Caco-2 (cell line): ENCODE measurements around the gene HINT3. TPM values are rescaled to one million over a fixed set of nuclear protein-coding genes. Genes with fewer than 3 reads are reported as not detected.

Source experiments
- BruUV-seq: library from RNA; stranded (reverse); fragments of 400-500 nt; replicated peaks from 2 replicates; lab custom pipeline; 2021; lab: Mats Ljungman, UMichigan
- CTCF ChIA-PET: fragments of 300-600 bp; sonication (Branson Sonifier 250); formaldehyde crosslinking; loops from one replicate; lab custom pipeline; 2022; ENCODE audit warnings: antibody characterized with exemption; lab: Charles Lee
- POLR2A ChIA-PET: fragments of 300-600 bp; sonication (Branson Sonifier 250); formaldehyde crosslinking; loops from one replicate; lab custom pipeline; 2022; ENCODE audit warnings: antibody characterized with exemption; lab: Charles Lee
- DNase-seq, 2 experiments: peaks; one replicate each; pipeline versions ENCODE4 v3.0.0 to v3.0.0-alpha.2; 2020 to 2022
- H3K27me3 ChIP-seq: replicated peaks from 2 replicates; pipeline ENCODE4 v1.6.0; 2011; ENCODE audit warnings: low read length; ENCODE audit not compliant: control insufficient read depth, insufficient read depth
- H3K36me3 ChIP-seq: 2 replicates; pipeline ENCODE4 v1.5.1; 2011; ENCODE audit warnings: low read length; ENCODE audit not compliant: control insufficient read depth, insufficient read depth
- H3K4me1 ChIP-seq: fragments of 250-450 bp; sonication (Bioruptor Pico); 2 replicates; pipeline ENCODE4 v1.5.1; 2020; ENCODE audit warnings: mild to moderate bottlenecking
- H3K4me3 ChIP-seq: 2 replicates; pipeline ENCODE4 v1.5.1; 2011; ENCODE audit warnings: low read depth, mild to moderate bottlenecking, control low read depth, low read length
- H3K9me3 ChIP-seq: fragments of 250-450 bp; sonication (Bioruptor Pico); 2 replicates; pipeline ENCODE4 v1.5.1; 2020; ENCODE audit warnings: mild to moderate bottlenecking, moderate library complexity
- H3K27ac Mint-ChIP-seq: one replicate; pipeline ENCODE4 v1.8.0; 2022; ENCODE audit warnings: mixed read lengths; ENCODE audit not compliant: unreplicated experiment
- H3K27me3 Mint-ChIP-seq: one replicate; pipeline ENCODE4 v1.8.0; 2022; ENCODE audit warnings: mixed read lengths; ENCODE audit not compliant: insufficient read depth, unreplicated experiment
- H3K36me3 Mint-ChIP-seq: one replicate; pipeline ENCODE4 v1.8.0; 2022; ENCODE audit warnings: mild to moderate bottlenecking, mixed read lengths; ENCODE audit not compliant: insufficient read depth, unreplicated experiment
- H3K4me1 Mint-ChIP-seq: one replicate; pipeline ENCODE4 v1.8.0; 2022; ENCODE audit warnings: low read depth, mixed read lengths; ENCODE audit not compliant: unreplicated experiment
- H3K4me3 Mint-ChIP-seq: one replicate; pipeline ENCODE4 v1.8.0; 2022; ENCODE audit warnings: mild to moderate bottlenecking, moderate library complexity, mixed read lengths; ENCODE audit not compliant: unreplicated experiment
- H3K9me3 Mint-ChIP-seq: one replicate; pipeline ENCODE4 v1.8.0; 2022; ENCODE audit warnings: mixed read lengths; ENCODE audit not compliant: unreplicated experiment
- CTCF ChIP-seq, 2 experiments: fragments of 200-600 bp in 1 of 2; IDR thresholded peaks; 1 replicate in 1 of 2; 2 replicates in 1 of 2; pipeline versions ENCODE4 v1.5.1 to v1.8.0; 2011 to 2022; ENCODE audit warnings: antibody characterized with exemption in 1 of 2, control low read depth in 1 of 2, inconsistent platforms in 1 of 2, low read depth in 1 of 2, low read length in 1 of 2, mild to moderate bottlenecking in 1 of 2, moderate library complexity in 1 of 2; ENCODE audit not compliant: insufficient read depth in 1 of 2, severe bottlenecking in 1 of 2, unreplicated experiment in 1 of 2
- intact Hi-C: fragments of 100-400 bp; cut with micrococcal nuclease; formaldehyde crosslinking; loops from one replicate; pipeline ENCODE4 v1.10.0; 2022; ENCODE audit not compliant: unreplicated experiment
- total RNA-seq: library from RNA; stranded (reverse); gene quantifications from 2 replicates; pipeline ENCODE4 v1.2.3, GENCODE V29; 2022

Gene HINT3
- total RNA-seq, 1 experiment from 2014 or later, result 24.6 TPM

GRCh38 chr6:125944896-125945295 lies 11.7 kb upstream of the HINT3 start:
- H3K4me1 Mint-ChIP-seq, result peaks cover 48% of the 10 kb centered on the region
- DNase-seq, result no peak
- H3K27me3 Mint-ChIP-seq, result no peaks in the 10 kb centered on the region
- H3K36me3 Mint-ChIP-seq, result no peaks in the 10 kb centered on the region
- peak overlapping the region; percentile 77 for H3K27ac Mint-ChIP-seq
- H3K9me3 Mint-ChIP-seq, result no peaks in the 10 kb centered on the region
- peaks cover 98% of the 10 kb centered on the region for H3K4me1 ChIP-seq
- no peak overlapping the region for H3K4me3 Mint-ChIP-seq
- no peak overlapping the region for H3K4me3 ChIP-seq
- no peaks in the 10 kb centered on the region for H3K9me3 ChIP-seq
- BruUV-seq, result no TSS peak
- ChIA-PET CTCF (interaction anchor here (1.0 to 3.0 kb wide), 3 partner anchors 11 to 45 kb away, joined by 4 to 30 read pairs (median 7); partner anchors contain the start of gene HINT3), POLR2A (interaction anchor here (0.6 to 0.9 kb wide), 2 partner anchors 11 to 145 kb away, joined by 3 to 6 read pairs; no protein-coding TSS in a partner anchor)
- intact Hi-C loops, result no loop called here
- H3K36me3 ChIP-seq, result no peaks in the 10 kb centered on the region
- H3K27me3 ChIP-seq, result no peaks in the 10 kb centered on the region
- no peak for TF ChIP-seq CTCF (IDR thresholded peaks at IDR 0.05; ENCODE audit: insufficient read depth in 1 of 2, low read depth in 1 of 2, low read length in 1 of 2, severe bottlenecking in 1 of 2, unreplicated experiment in 1 of 2)

GRCh38 chr6:125945378-125946141 lies 11.0 kb upstream of the HINT3 start:
- Histone ChIP-seq H3K27me3 (no peaks in the 10 kb centered on the region), H3K36me3 (no peaks in the 10 kb centered on the region), H3K4me3 (no peak overlapping the region), H3K9me3 (no peaks in the 10 kb centered on the region), H3K4me1 (peaks cover 95% of the 10 kb centered on the region)
- CTCF ChIA-PET, result interaction anchor here (0.9 to 3.0 kb wide), 4 partner anchors 11 to 88 kb away, joined by 3 to 30 read pairs (median 6); partner anchors contain the start of gene HINT3
- H3K4me1 Mint-ChIP-seq, result peaks cover 41% of the 10 kb centered on the region
- BruUV-seq, result TSS peak; percentile 46
- DNase-seq, result peak; percentile 64 to 69
- peak overlapping the region; percentile 77 for H3K27ac Mint-ChIP-seq
- intact Hi-C loops, result loop anchor here (1.0 kb wide), 3 partner anchors 11 to 45 kb away; partner anchors contain the start of gene HINT3
- peak overlapping the region; percentile 32 for H3K4me3 Mint-ChIP-seq
- TF ChIP-seq CTCF (IDR thresholded peaks at IDR 0.05; ENCODE audit: insufficient read depth in 1 of 2, low read depth in 1 of 2, low read length in 1 of 2, severe bottlenecking in 1 of 2, unreplicated experiment in 1 of 2), result no peak
- POLR2A ChIA-PET, result interaction anchor here (0.5 to 1.2 kb wide), 6 partner anchors 11 to 46 kb away, joined by 3 to 5 read pairs (median 4); partner anchors contain the start of genes HINT3 and TRMT11
- no peaks in the 10 kb centered on the region for H3K36me3 Mint-ChIP-seq
- H3K9me3 Mint-ChIP-seq, result no peaks in the 10 kb centered on the region
- no peaks in the 10 kb centered on the region for H3K27me3 Mint-ChIP-seq

GRCh38 chr6:125947615-125948014 lies 9.0 kb upstream of the HINT3 start:
- no peak for TF ChIP-seq CTCF (IDR thresholded peaks at IDR 0.05; ENCODE audit: insufficient read depth in 1 of 2, low read depth in 1 of 2, low read length in 1 of 2, severe bottlenecking in 1 of 2, unreplicated experiment in 1 of 2)
- no peaks in the 10 kb centered on the region for H3K27me3 ChIP-seq
- no peaks in the 10 kb centered on the region for H3K36me3 Mint-ChIP-seq
- intact Hi-C loops, result loop anchor here (1.0 kb wide), 1 partner anchor 75 kb away; no protein-coding TSS in a partner anchor
- no TSS peak for BruUV-seq
- no peaks in the 10 kb centered on the region for H3K36me3 ChIP-seq
- H3K4me1 Mint-ChIP-seq, result peaks cover 53% of the 10 kb centered on the region
- POLR2A ChIA-PET, result interaction anchor here (1.0 to 1.3 kb wide), 2 partner anchors 9 to 10 kb away, joined by 4 to 5 read pairs; partner anchors contain the start of gene HINT3
- no peak for DNase-seq
- H3K4me1 ChIP-seq, result peaks cover 74% of the 10 kb centered on the region
- no peaks in the 10 kb centered on the region for H3K27me3 Mint-ChIP-seq
- H3K27ac Mint-ChIP-seq, result peak overlapping the region; percentile 43
- H3K4me3 Mint-ChIP-seq, result no peak overlapping the region
- no peak overlapping the region for H3K4me3 ChIP-seq
- peaks cover 16% of the 10 kb centered on the region for H3K9me3 Mint-ChIP-seq
- CTCF ChIA-PET, result interaction anchor here (1.0 to 1.6 kb wide), 3 partner anchors 9 to 48 kb away, joined by 3 to 20 read pairs (median 4); partner anchors contain the start of gene HINT3
- H3K9me3 ChIP-seq, result peaks cover under 1% of the 10 kb centered on the region
